ENCODE measurements around the gene SCGB1D1. TPM values are rescaled to one million over a fixed set of nuclear protein-coding genes. Genes with fewer than 3 reads are reported as not detected.

Gene SCGB1D1
- polyA plus RNA-seq, 1 of the 3 experiments (the other 2 are of a cell fraction): not detected

GRCh38 chr11:62149986-62150886 lies 39.8 kb upstream of the SCGB1D1 start:
- no peak overlapping the region for H3K4me3 ChIP-seq (ENCODE audit: low read depth in 2 of 2, low read length in 1 of 2)
- H4K20me1 ChIP-seq (ENCODE audit: insufficient read depth): no peaks in the 10 kb centered on the region
- H3F3A ChIP-seq (replicated peaks; ENCODE audit: insufficient read depth): peaks cover 5% of the 10 kb centered on the region
- no peaks in the 10 kb centered on the region for H3K27me3 ChIP-seq (ENCODE audit: insufficient read depth)
- DNase-seq: no peak
- H3K79me2 ChIP-seq (ENCODE audit: insufficient read depth): no peaks in the 10 kb centered on the region
- H3K4me1 ChIP-seq (ENCODE audit: control insufficient read depth in 1 of 2, insufficient read depth in 2 of 2, low read depth in 1 of 2, low read length in 1 of 2): no peaks in the 10 kb centered on the region
- H3K9me3 ChIP-seq: no peaks in the 10 kb centered on the region
- CTCF ChIA-PET: interaction anchor here (0.6 to 2.1 kb wide), 2 partner anchors 91 to 161 kb away, joined by 3 to 10 read pairs; no protein-coding TSS in a partner anchor
- H3K27ac ChIP-seq (ENCODE audit: low read depth in 2 of 2, low read length in 1 of 2): no peak overlapping the region
- TF ChIP-seq FOXJ3 (CRISPR knock-in tag; IDR thresholded peaks at IDR 0.05) (no peak), REST (IDR thresholded peaks at IDR 0.05; ENCODE audit: low read depth, low read length) (no peak), YY1 (IDR thresholded peaks at IDR 0.05; ENCODE audit: low read depth) (no peak), MAX (IDR thresholded peaks at IDR 0.05; ENCODE audit: low read depth) (no peak), PBX3 (IDR thresholded peaks at IDR 0.05) (no peak), SIN3A (IDR thresholded peaks at IDR 0.05; ENCODE audit: borderline replicate concordance, low read depth, low read length) (no peak), RCOR1 (IDR thresholded peaks at IDR 0.05; ENCODE audit: low read length) (no peak), CHD2 (IDR thresholded peaks at IDR 0.05; ENCODE audit: low read length, partially characterized antibody) (no peak), FOSL2 (IDR thresholded peaks at IDR 0.05; ENCODE audit: borderline replicate concordance, low read depth) (no peak), NRF1 (IDR thresholded peaks at IDR 0.05; ENCODE audit: low read depth, low read length) (no peak), ZBTB33 (IDR thresholded peaks at IDR 0.05; ENCODE audit: borderline replicate concordance, low read depth) (no peak), EP300 (IDR thresholded peaks at IDR 0.05; ENCODE audit: borderline replicate concordance in 1 of 2, low read depth in 1 of 2, low read length in 1 of 2) (no peak), NFIC (IDR thresholded peaks at IDR 0.05; ENCODE audit: borderline replicate concordance) (no peak), USF2 (IDR thresholded peaks at IDR 0.05; ENCODE audit: borderline replicate concordance, low read depth, low read length) (no peak), MXI1 (IDR thresholded peaks at IDR 0.05; ENCODE audit: low read depth, low read length) (no peak)
- peaks cover 46 to 69% of the 10 kb centered on the region in 2 experiments for H3K36me3 ChIP-seq (replicated peaks in 1 of 2; ENCODE audit: control insufficient read depth in 1 of 2, insufficient read depth in 2 of 2, low read length in 1 of 2)
- H3K4me2 ChIP-seq: no peak overlapping the region
- no peaks in the 10 kb centered on the region for H3K9me2 ChIP-seq
- 83% methylated on average over 9 of the region's 17 CpGs for WGBS (ENCODE audit: low lambda C conversion rate)
- POLR2A ChIA-PET: no interaction called here
- H3K9ac ChIP-seq: no peak overlapping the region
- H2AFZ ChIP-seq (ENCODE audit: low read depth): no peak overlapping the region
